ENCODE data around the gene SPCS1. TPM values are rescaled to one million over a fixed set of nuclear protein-coding genes. Genes with fewer than 3 reads are reported as not detected.

SPCS1 gene
- total RNA-seq, 1 experiment from 2014 or later: 101 TPM

GRCh38 chr3:52705438-52705687, 543 bp upstream of the SPCS1 start (continued):
- TF ChIP-seq, protein P1, sequence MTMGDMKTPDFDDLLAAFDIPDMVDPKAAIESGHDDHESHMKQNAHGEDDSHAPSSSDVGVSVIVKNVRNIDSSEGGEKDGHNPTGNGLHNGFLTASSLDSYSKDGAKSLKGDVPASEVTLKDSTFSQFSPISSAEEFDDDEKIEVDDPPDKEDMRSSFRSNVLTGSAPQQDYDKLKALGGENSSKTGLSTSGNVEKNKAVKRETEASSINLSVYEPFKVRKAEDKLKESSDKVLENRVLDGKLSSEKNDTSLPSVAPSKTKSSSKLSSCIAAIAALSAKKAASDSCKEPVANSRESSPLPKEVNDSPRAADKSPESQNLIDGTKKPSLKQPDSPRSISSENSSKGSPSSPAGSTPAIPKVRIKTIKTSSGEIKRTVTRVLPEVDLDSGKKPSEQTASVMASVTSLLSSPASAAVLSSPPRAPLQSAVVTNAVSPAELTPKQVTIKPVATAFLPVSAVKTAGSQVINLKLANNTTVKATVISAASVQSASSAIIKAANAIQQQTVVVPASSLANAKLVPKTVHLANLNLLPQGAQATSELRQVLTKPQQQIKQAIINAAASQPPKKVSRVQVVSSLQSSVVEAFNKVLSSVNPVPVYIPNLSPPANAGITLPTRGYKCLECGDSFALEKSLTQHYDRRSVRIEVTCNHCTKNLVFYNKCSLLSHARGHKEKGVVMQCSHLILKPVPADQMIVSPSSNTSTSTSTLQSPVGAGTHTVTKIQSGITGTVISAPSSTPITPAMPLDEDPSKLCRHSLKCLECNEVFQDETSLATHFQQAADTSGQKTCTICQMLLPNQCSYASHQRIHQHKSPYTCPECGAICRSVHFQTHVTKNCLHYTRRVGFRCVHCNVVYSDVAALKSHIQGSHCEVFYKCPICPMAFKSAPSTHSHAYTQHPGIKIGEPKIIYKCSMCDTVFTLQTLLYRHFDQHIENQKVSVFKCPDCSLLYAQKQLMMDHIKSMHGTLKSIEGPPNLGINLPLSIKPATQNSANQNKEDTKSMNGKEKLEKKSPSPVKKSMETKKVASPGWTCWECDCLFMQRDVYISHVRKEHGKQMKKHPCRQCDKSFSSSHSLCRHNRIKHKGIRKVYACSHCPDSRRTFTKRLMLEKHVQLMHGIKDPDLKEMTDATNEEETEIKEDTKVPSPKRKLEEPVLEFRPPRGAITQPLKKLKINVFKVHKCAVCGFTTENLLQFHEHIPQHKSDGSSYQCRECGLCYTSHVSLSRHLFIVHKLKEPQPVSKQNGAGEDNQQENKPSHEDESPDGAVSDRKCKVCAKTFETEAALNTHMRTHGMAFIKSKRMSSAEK (CRISPR knock-in tag; IDR thresholded peaks at IDR 0.05; ENCODE audit: borderline replicate concordance): no peak
- TF ChIP-seq HMGA2 (CRISPR knock-in tag; IDR thresholded peaks at IDR 0.05): no peak
- no peak for TF ChIP-seq PRRX2 (CRISPR knock-in tag; IDR thresholded peaks at IDR 0.05)
- no peak for TF ChIP-seq ZNF423 (CRISPR knock-in tag; IDR thresholded peaks at IDR 0.05)
- 0 out of 2 replicates have a peak, but pooled peaks have one; percentile 26 for TF ChIP-seq RELA (CRISPR knock-in tag; IDR thresholded peaks at IDR 0.05; ENCODE audit: borderline replicate concordance)
- TF ChIP-seq, protein P2, sequence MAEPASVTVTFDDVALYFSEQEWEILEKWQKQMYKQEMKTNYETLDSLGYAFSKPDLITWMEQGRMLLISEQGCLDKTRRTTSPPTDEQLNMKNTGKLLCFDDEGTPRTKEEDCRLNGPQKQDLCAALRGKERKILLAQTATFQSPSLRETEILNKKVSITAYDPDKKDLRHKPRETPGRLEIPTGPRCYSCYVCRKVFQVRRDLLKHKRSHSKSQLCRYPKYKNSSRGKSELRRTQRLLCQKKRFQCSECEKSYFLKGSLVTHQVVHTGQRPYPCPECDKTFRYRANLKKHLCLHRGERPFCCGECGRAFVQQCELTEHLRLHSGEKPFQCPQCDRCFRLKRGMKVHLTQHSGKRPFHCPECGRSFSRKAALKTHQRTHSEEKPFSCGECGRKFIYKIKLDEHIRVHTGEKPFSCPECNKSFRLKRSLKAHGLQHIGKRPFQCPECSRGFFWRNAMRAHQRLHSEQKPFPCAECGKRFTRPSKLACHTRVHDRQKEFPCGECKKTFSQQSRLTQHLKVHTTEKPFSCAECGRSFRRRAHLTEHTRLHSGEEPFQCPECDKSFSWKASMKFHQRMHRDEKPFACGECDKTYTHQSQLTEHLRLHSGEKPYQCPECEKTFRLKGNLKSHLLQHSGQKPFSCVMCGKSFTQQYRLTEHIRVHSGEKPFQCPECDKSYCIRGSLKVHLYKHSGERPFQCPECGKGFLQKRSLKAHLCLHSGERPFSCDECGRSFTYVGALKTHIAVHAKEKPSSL (CRISPR knock-in tag; conservative IDR thresholded peaks at IDR 0.05): no peak
- TF ChIP-seq CREB1 (CRISPR knock-in tag; IDR thresholded peaks at IDR 0.05): no peak
- TF ChIP-seq NFATC4 (CRISPR knock-in tag; IDR thresholded peaks at IDR 0.05): no peak
- peak; percentile 13; the same call in 1 of the 2 replicates for TF ChIP-seq ZNF232 (CRISPR knock-in tag; IDR thresholded peaks at IDR 0.05)
- no peak for TF ChIP-seq ATF1 (CRISPR knock-in tag; IDR thresholded peaks at IDR 0.05)
- no peak for TF ChIP-seq SOX15 (CRISPR knock-in tag; IDR thresholded peaks at IDR 0.05)
- no peak for TF ChIP-seq FOXJ3 (CRISPR knock-in tag; IDR thresholded peaks at IDR 0.05; ENCODE audit: borderline replicate concordance)
- TF ChIP-seq GTF2I (CRISPR knock-in tag; conservative IDR thresholded peaks at IDR 0.05): no peak
- TF ChIP-seq AR (CRISPR knock-in tag; IDR thresholded peaks at IDR 0.05): no peak
- peak; percentile 22; the same call in 1 of the 2 replicates for TF ChIP-seq KAT7 (CRISPR knock-in tag; IDR thresholded peaks at IDR 0.05; ENCODE audit: borderline replicate concordance)
- 0 out of 2 replicates have a peak, but pooled peaks have one; percentile 78 for TF ChIP-seq SMAD3 (CRISPR knock-in tag; IDR thresholded peaks at IDR 0.05; ENCODE audit: borderline replicate concordance)
- no peak for TF ChIP-seq ZNF219 (CRISPR knock-in tag; IDR thresholded peaks at IDR 0.05; ENCODE audit: borderline replicate concordance)
- TF ChIP-seq, protein P3, sequence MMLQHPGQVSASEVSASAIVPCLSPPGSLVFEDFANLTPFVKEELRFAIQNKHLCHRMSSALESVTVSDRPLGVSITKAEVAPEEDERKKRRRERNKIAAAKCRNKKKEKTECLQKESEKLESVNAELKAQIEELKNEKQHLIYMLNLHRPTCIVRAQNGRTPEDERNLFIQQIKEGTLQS (CRISPR knock-in tag; conservative IDR thresholded peaks at IDR 0.05): no peak
- TF ChIP-seq TCF7 (CRISPR knock-in tag; IDR thresholded peaks at IDR 0.05; ENCODE audit: low read depth): no peak
- no peak for TF ChIP-seq MAX (CRISPR knock-in tag; IDR thresholded peaks at IDR 0.05)
- no peak for TF ChIP-seq RORB (CRISPR knock-in tag; IDR thresholded peaks at IDR 0.05)
- TF ChIP-seq GABPB1 (CRISPR knock-in tag; IDR thresholded peaks at IDR 0.05): no peak
- TF ChIP-seq, protein P4, sequence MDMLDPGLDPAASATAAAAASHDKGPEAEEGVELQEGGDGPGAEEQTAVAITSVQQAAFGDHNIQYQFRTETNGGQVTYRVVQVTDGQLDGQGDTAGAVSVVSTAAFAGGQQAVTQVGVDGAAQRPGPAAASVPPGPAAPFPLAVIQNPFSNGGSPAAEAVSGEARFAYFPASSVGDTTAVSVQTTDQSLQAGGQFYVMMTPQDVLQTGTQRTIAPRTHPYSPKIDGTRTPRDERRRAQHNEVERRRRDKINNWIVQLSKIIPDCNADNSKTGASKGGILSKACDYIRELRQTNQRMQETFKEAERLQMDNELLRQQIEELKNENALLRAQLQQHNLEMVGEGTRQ (CRISPR knock-in tag; IDR thresholded peaks at IDR 0.05): no peak
- TF ChIP-seq, protein P5, sequence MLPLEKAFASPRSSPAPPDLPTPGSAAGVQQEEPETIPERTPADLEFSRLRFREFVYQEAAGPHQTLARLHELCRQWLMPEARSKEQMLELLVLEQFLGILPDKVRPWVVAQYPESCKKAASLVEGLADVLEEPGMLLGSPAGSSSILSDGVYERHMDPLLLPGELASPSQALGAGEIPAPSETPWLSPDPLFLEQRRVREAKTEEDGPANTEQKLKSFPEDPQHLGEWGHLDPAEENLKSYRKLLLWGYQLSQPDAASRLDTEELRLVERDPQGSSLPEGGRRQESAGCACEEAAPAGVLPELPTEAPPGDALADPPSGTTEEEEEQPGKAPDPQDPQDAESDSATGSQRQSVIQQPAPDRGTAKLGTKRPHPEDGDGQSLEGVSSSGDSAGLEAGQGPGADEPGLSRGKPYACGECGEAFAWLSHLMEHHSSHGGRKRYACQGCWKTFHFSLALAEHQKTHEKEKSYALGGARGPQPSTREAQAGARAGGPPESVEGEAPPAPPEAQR (CRISPR knock-in tag; IDR thresholded peaks at IDR 0.05): no peak
- TF ChIP-seq E2F4 (CRISPR knock-in tag; IDR thresholded peaks at IDR 0.05; ENCODE audit: borderline replicate concordance, low read depth): 0 out of 2 replicates have a peak, but pooled peaks have one; percentile 87

Data from WTC11 (cell line).